GM12873 (cell line): Measurements from ENCODE around the gene CENPE.

ENCODE experiments used
- TF ChIP-seq, protein P1 (sequence below): IDR thresholded peaks from 2 replicates; pipeline ENCODE4 v1.5.1; 2012; ENCODE audit warnings: low read depth, mild to moderate bottlenecking, moderate library complexity, low read length, control low read depth; ENCODE audit not compliant: insufficient read depth; ENCODE audit errors: missing control alignments

CENPE gene, protein sequence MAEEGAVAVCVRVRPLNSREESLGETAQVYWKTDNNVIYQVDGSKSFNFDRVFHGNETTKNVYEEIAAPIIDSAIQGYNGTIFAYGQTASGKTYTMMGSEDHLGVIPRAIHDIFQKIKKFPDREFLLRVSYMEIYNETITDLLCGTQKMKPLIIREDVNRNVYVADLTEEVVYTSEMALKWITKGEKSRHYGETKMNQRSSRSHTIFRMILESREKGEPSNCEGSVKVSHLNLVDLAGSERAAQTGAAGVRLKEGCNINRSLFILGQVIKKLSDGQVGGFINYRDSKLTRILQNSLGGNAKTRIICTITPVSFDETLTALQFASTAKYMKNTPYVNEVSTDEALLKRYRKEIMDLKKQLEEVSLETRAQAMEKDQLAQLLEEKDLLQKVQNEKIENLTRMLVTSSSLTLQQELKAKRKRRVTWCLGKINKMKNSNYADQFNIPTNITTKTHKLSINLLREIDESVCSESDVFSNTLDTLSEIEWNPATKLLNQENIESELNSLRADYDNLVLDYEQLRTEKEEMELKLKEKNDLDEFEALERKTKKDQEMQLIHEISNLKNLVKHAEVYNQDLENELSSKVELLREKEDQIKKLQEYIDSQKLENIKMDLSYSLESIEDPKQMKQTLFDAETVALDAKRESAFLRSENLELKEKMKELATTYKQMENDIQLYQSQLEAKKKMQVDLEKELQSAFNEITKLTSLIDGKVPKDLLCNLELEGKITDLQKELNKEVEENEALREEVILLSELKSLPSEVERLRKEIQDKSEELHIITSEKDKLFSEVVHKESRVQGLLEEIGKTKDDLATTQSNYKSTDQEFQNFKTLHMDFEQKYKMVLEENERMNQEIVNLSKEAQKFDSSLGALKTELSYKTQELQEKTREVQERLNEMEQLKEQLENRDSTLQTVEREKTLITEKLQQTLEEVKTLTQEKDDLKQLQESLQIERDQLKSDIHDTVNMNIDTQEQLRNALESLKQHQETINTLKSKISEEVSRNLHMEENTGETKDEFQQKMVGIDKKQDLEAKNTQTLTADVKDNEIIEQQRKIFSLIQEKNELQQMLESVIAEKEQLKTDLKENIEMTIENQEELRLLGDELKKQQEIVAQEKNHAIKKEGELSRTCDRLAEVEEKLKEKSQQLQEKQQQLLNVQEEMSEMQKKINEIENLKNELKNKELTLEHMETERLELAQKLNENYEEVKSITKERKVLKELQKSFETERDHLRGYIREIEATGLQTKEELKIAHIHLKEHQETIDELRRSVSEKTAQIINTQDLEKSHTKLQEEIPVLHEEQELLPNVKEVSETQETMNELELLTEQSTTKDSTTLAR (N-terminal part only)

DNA sequence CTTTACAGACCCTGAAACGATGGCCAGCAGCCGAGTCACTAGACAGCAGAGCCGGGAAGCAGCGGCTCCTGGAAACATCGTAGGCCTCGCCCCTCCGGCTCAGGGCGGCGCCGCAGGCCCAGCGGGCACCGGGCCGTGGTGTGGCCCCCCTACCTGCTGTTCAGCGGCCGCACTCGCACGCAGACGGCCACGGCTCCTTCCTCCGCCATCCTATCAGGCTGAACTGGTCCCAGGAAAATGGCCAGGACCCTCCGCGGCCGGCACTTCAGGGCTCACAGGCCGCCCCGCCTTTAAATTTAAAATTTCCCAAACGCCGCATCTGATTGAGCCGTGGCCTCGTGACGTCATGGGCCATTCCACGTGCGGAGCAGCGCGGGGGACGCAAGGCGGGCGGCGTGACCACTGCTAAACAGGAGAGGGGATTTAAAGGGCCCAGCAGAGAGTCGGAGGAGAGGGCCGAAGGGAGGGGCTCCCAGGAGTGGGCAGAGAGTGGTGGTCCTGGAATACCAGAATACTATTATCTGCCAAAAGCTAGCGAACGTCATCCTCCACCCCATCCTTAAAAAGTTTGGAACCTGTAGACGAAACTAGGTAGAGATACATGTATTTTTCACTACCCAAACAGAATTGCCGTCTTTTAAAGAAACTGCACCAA, at the start of gene CENPE:
Gene CENPE, minus strand, starts transcription at position 233 of the 655 bp plus-strand sequence. Its CDS starts 24 bp downstream, at position 209.
- TF ChIP-seq, protein P1, sequence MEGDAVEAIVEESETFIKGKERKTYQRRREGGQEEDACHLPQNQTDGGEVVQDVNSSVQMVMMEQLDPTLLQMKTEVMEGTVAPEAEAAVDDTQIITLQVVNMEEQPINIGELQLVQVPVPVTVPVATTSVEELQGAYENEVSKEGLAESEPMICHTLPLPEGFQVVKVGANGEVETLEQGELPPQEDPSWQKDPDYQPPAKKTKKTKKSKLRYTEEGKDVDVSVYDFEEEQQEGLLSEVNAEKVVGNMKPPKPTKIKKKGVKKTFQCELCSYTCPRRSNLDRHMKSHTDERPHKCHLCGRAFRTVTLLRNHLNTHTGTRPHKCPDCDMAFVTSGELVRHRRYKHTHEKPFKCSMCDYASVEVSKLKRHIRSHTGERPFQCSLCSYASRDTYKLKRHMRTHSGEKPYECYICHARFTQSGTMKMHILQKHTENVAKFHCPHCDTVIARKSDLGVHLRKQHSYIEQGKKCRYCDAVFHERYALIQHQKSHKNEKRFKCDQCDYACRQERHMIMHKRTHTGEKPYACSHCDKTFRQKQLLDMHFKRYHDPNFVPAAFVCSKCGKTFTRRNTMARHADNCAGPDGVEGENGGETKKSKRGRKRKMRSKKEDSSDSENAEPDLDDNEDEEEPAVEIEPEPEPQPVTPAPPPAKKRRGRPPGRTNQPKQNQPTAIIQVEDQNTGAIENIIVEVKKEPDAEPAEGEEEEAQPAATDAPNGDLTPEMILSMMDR: no peak

DNA sequence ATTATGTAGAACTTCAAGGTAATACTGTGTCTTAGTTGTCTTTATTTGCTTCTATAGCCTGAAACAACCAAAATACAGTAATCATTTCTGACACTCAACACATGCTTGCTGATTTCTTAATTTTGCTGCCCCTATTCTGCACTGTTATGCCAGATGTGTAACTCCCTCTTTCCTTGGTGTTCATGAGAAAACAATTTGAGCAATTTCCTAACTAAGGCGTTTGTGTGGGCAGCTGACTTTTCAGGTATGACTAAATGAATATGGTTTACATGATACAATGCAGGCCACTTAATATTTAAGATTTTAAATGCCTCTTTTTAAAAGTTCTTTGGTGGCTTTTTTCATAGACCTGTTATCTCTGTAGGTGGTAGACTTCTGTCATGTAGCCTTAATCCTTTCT, 46.1 kb upstream of the CENPE start:
- TF ChIP-seq, protein P1: no peak

DNA sequence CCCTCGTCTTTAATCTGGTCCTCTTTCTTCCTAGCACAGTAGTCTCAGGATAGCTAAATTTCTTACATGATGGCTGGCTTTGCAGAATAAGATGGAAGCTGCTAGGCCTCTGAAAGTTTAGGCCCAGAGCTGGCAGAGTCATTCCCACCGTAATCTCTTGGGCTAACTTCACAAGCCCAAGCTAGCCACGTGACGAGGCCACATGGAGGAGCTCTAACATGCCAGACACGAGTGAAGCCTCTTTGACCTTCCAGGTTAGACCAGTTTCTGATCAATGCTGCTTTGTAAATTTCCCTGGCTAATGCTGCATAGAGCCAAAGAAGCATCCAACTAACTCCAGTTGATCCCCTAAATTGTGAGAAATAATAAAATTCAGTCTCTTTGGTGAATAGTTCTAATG, 9.5 kb upstream of the CENPE start:
- TF ChIP-seq, protein P1: peak; percentile 26

DNA sequence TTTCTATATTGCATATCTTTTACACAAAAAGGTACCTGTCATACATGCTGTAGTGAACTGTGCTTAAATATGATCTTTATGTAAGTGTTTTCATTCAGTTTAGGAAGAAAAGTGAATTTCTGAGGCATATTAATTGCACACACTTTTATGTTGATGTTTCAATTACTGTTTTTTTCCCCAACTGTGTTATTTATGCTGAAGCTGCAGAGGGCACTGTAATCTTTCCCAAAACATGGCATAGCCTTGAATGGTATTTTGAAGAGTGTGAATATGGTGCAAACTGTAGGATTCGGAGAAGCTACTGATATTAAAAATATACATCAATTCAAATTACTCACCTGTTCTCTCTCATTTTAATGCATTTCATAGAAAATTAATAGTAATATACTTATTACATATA, 6.0 kb upstream of the CENPE start:
- TF ChIP-seq, protein P1: peak; percentile 28

DNA sequence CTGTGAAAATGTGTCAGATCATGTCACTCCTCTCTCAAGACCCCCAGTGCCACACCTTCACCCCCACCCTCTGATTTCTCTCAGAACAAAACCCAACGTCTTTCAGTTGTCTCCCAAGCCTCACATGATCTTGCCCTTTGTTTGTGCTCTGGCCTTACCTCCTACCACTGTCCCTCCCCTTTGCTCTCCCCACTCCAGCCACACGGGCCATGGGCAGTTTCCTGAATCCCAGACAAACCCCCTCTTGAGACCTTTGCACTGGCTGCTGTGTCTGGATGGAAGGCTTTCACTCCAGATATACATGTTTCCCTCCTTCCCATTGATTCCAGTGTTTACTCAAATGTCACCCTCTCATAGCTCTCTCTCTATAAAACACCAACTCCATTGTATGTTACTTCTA, 3.6 kb upstream of the CENPE start:
- TF ChIP-seq, protein P1: no peak

DNA sequence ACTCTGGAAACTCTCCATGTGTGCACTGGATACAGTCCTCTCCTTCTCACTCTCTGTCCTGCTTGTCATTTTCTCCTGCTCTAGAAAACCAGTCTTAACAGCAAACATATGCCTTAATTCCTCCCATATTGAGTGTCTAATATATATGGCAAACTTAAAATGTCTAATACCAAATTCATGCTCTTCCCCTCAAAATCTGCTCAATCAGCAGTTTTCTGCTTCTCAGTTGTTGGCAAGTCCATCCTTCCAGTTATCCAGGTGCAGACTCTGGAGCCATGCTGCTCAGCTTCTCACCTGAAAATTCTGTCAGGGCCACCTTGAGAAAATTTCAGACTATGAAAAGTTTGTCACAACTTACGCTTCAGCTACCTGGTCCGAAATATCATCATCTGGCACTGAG, 3.1 kb upstream of the CENPE start:
- TF ChIP-seq, protein P1: no peak
